GM12878 (cell line): ENCODE data around the gene CASS4. TPM values are rescaled to one million over a fixed set of nuclear protein-coding genes. Genes with fewer than 3 reads are reported as not detected.

Experiments used
- ATAC-seq: fragments of 200-7000 bp; cut with Tn5 transposase; 3 replicates; pipeline ENCODE4 v1.9.1; 2020; ENCODE audit warnings: mild to moderate bottlenecking, moderate library complexity
- BruUV-seq: library from RNA; stranded (reverse); fragments of 400-500 nt; replicated peaks from 2 replicates; lab custom pipeline; 2021; lab: Mats Ljungman, UMichigan
- CTCF ChIA-PET: fragments of 300-600 bp; sonication (Branson Sonifier 250); formaldehyde crosslinking; extraction: SDS; loops from one replicate; lab custom pipeline; 2021; ENCODE audit warnings: inconsistent platforms; lab: Yijun Ruan, JAX
- POLR2A ChIA-PET: fragments of 350-600 bp; formaldehyde crosslinking; extraction: SDS; loops from one replicate; lab custom pipeline; 2021; ENCODE audit warnings: inconsistent platforms; lab: Charles Lee
- RAD21 ChIA-PET: fragments of 300-600 bp; sonication (Branson Sonifier 250); formaldehyde crosslinking; loops from one replicate; lab custom pipeline; 2023; ENCODE audit warnings: antibody characterized with exemption; ENCODE audit not compliant: unreplicated experiment; lab: Charles Lee
- SMC1A ChIA-PET: fragments of 300-600 bp; sonication (Branson Sonifier 250); formaldehyde crosslinking; loops from one replicate; lab custom pipeline; 2023; ENCODE audit not compliant: unreplicated experiment, uncharacterized antibody; lab: Charles Lee
- DNase-seq: peaks from one replicate; pipeline ENCODE4 v3.0.0-alpha.2; 2011; ENCODE audit warnings: low read depth, low spot score
- FAIRE-seq: peaks from 3 replicates; lab custom pipeline; 2011; peaks lifted over from hg19 to GRCh38; lab: Jason Lieb, UNC
- H2AFZ ChIP-seq: 2 replicates; pipeline ENCODE4 v1.6.0; 2011; ENCODE audit warnings: low read depth, low read length, control low read depth; ENCODE audit not compliant: control insufficient read depth
- H3K27ac ChIP-seq: 2 replicates; pipeline ENCODE4 v1.5.1; 2011; ENCODE audit warnings: control low read depth; ENCODE audit not compliant: control insufficient read depth, insufficient read depth
- H3K27me3 ChIP-seq, 2 experiments: replicated peaks in 1 of 2; 2 replicates each; pipeline versions ENCODE4 v1.6.0 to v1.6.1; 2011; ENCODE audit warnings: low read length in 1 of 2; ENCODE audit not compliant: control insufficient read depth in 2 of 2, insufficient read depth in 2 of 2
- H3K36me3 ChIP-seq, 2 experiments: 2 replicates each; pipeline ENCODE4 v1.5.1; 2011; ENCODE audit warnings: low read length in 1 of 2; ENCODE audit not compliant: control insufficient read depth in 2 of 2, insufficient read depth in 2 of 2
- H3K4me1 ChIP-seq: 2 replicates; pipeline ENCODE4 v1.6.1; 2011; ENCODE audit warnings: mild to moderate bottlenecking, low read length, moderate library complexity, mixed read lengths; ENCODE audit not compliant: control insufficient read depth, insufficient read depth
- H3K4me2 ChIP-seq: 2 replicates; pipeline ENCODE4 v1.6.0; 2011; ENCODE audit warnings: control low read depth; ENCODE audit not compliant: control insufficient read depth, insufficient read depth
- H3K4me3 ChIP-seq: fragments of 200-600 bp; sonication (generic); 2 replicates; pipeline ENCODE4 v1.5.1; 2016
- H3K79me2 ChIP-seq: 2 replicates; pipeline ENCODE4 v1.6.0; 2011; ENCODE audit warnings: low read length; ENCODE audit not compliant: control insufficient read depth, insufficient read depth
- H3K9ac ChIP-seq: 2 replicates; pipeline ENCODE4 v1.8.0; 2011; ENCODE audit warnings: low read length, control low read depth, mixed read lengths; ENCODE audit not compliant: control insufficient read depth, insufficient read depth
- H3K9me3 ChIP-seq: replicated peaks from 3 replicates; pipeline ENCODE4 v1.5.1; 2011; ENCODE audit warnings: mild to moderate bottlenecking, low read length; ENCODE audit not compliant: control insufficient read depth, insufficient read depth
- H4K20me1 ChIP-seq: 2 replicates; pipeline ENCODE4 v1.6.0; 2011; ENCODE audit not compliant: control insufficient read depth, insufficient read depth
- CBX3 ChIP-seq: fragments of 200-600 bp; sonication (generic); IDR thresholded peaks from 2 replicates; pipeline ENCODE4 v1.6.1; 2016; ENCODE audit warnings: low read depth, borderline replicate concordance
- CHD2 ChIP-seq: IDR thresholded peaks from 2 replicates; pipeline ENCODE4 v1.6.1; 2011; ENCODE audit warnings: low read depth, low read length, improper control_type of control experiment, borderline replicate concordance
- NFIC ChIP-seq: IDR thresholded peaks from 2 replicates; pipeline ENCODE4 v1.6.1; 2012; ENCODE audit warnings: low read depth, mild to moderate bottlenecking, inconsistent platforms, low read length, moderate library complexity
- NR2F1 ChIP-seq: fragments of 450-650 bp; conservative IDR thresholded peaks from 2 replicates; pipeline ENCODE4 v1.6.1; 2017; ENCODE audit warnings: mild to moderate bottlenecking
- POLR2AphosphoS2 ChIP-seq: IDR thresholded peaks from 2 replicates; pipeline ENCODE4 v1.6.1; 2011; ENCODE audit warnings: low read depth, mild to moderate bottlenecking, low read length, improper control_type of control experiment, moderate library complexity
- RAD21 ChIP-seq: IDR thresholded peaks from 2 replicates; pipeline ENCODE4 v1.6.1; 2011; ENCODE audit warnings: mild to moderate bottlenecking, low read depth, low read length, moderate library complexity; ENCODE audit not compliant: insufficient read depth
- WGBS: methylation state at CpG from one replicate; pipeline ENCODE4 v1.1.6; 2016; ENCODE audit warnings: low lambda C conversion rate; ENCODE audit not compliant: insufficient replicate concordance, insufficient coverage; ENCODE audit errors: missing lambda C conversion rate; 5-methylcytosine and 5-hydroxymethylcytosine counted together
- in situ Hi-C: fragments of 300-500 bp; cut with MboI; formaldehyde crosslinking; loops from 9 replicates; pipeline ENCODE4 v1.14.3; 2018; ENCODE audit warnings: mixed read lengths
- intact Hi-C: fragments of 100-400 bp; cut with micrococcal nuclease; formaldehyde crosslinking; loops from one replicate; pipeline ENCODE4 v1.14.2; 2022; ENCODE audit not compliant: unreplicated experiment
- polyA plus RNA-seq, 11 experiments: library from polyadenylated mRNA; depleted of rRNA in 4 of 11; unstranded in 6 of 11; stranded (reverse) in 5 of 11; fragments of >200 nt; fragmentation: Nextera tagmentation in 4 of 11; fragmentation: Illumina TruSeq in 1 of 11; extraction: Ambion mirVana in 4 of 11; extraction: Trizol in 1 of 11; gene quantifications; 1 replicate in 1 of 11; 2 replicates in 10 of 11; pipeline versions ENCODE4 v1.2.1 to v1.2.3, GENCODE V29; 2011 to 2016; ENCODE audit warnings: inconsistent platforms in 2 of 11, missing spikeins in 2 of 11, low read depth in 1 of 11
- total RNA-seq, 4 experiments: library from RNA; depleted of rRNA in 3 of 4; stranded (reverse); fragments of >200 nt in 3 of 4; fragmentation: Illumina TruSeq in 1 of 4; extraction: Trizol in 1 of 4; gene quantifications; 2 replicates each; pipeline versions ENCODE4 v1.2.1 to v1.2.3, GENCODE V29; 2013 to 2021
- TF ChIP-seq, protein P1 (sequence below): IDR thresholded peaks from 2 replicates; pipeline ENCODE4 v1.6.1; 2012; ENCODE audit warnings: low read depth, low read length, improper control_type of control experiment
- TF ChIP-seq, protein P2 (sequence below): fragments of 450-650 bp; IDR thresholded peaks from 2 replicates; pipeline ENCODE4 v1.6.1; 2018; ENCODE audit warnings: borderline replicate concordance, mild to moderate bottlenecking; ENCODE audit not compliant: partially characterized antibody

CASS4 gene
- total and polyA plus RNA-seq, 10 of the 15 experiments (the other 5 are each of a cell fraction or from before 2014, with no cell fraction given) = 0.04 to 0.24 (median 0.11) TPM; not detected in 1

DNA sequence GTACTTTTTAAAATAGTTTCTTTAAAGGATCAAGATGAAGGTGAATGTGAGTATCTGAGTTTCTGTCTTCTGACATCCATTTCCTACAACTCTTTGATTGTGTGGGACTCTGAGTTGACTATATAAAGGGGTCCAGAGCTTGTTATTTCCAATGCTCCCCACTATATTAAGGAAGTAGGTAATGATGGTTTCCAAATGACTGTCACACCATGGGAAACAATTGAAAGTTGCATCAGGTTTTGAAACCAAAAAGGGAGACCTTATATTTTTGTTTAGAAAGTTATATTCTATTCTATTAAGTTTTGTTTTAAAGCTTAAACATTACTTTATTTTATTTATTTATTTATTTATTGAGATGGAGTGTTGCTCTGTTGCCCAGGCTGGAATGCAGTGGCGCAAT lies 11.2 kb downstream of the CASS4 start:
- Histone ChIP-seq H3K4me1 (peaks cover 4% of the 10 kb centered on the region), H3K27me3 (no peaks in the 10 kb centered on the region), H3K4me2 (no peak overlapping the region), H3K27ac (no peak overlapping the region), H3K9me3 (no peaks in the 10 kb centered on the region), H2AFZ (no peak overlapping the region), H3K79me2 (no peaks in the 10 kb centered on the region), H3K9ac (no peak overlapping the region), H3K4me3 (no peak overlapping the region), H3K36me3 (no peaks in the 10 kb centered on the region), H4K20me1 (no peaks in the 10 kb centered on the region)
- TF ChIP-seq, protein P1, sequence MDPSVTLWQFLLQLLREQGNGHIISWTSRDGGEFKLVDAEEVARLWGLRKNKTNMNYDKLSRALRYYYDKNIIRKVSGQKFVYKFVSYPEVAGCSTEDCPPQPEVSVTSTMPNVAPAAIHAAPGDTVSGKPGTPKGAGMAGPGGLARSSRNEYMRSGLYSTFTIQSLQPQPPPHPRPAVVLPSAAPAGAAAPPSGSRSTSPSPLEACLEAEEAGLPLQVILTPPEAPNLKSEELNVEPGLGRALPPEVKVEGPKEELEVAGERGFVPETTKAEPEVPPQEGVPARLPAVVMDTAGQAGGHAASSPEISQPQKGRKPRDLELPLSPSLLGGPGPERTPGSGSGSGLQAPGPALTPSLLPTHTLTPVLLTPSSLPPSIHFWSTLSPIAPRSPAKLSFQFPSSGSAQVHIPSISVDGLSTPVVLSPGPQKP = no peak
- TF ChIP-seq POLR2AphosphoS2 (no peak), CHD2 (no peak), CBX3 (no peak), NR2F1 (no peak), RAD21 (no peak), NFIC (no peak)
- TF ChIP-seq, protein P2, sequence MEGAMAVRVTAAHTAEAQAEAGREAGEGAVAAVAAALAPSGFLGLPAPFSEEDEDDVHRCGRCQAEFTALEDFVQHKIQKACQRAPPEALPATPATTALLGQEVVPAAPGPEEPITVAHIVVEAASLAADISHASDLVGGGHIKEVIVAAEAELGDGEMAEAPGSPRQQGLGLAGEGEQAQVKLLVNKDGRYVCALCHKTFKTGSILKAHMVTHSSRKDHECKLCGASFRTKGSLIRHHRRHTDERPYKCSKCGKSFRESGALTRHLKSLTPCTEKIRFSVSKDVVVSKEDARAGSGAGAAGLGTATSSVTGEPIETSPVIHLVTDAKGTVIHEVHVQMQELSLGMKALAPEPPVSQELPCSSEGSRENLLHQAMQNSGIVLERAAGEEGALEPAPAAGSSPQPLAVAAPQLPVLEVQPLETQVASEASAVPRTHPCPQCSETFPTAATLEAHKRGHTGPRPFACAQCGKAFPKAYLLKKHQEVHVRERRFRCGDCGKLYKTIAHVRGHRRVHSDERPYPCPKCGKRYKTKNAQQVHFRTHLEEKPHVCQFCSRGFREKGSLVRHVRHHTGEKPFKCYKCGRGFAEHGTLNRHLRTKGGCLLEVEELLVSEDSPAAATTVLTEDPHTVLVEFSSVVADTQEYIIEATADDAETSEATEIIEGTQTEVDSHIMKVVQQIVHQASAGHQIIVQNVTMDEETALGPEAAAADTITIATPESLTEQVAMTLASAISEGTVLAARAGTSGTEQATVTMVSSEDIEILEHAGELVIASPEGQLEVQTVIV = no peak
- 100% methylated on average over 1 of the region's 1 CpG for WGBS
- ChIA-PET RAD21 (no interaction called here), POLR2A (no interaction called here), CTCF (interaction anchor here (1.5 kb wide), 1 partner anchor 10 kb away, joined by 6 read pairs; the partner anchor contains the start of gene CASS4), SMC1A (interaction anchor here (1.0 to 1.8 kb wide), 6 partner anchors 9 to 68 kb away, joined by 3 to 5 read pairs (median 4); partner anchors contain the start of gene CASS4)
- BruUV-seq = no TSS peak
- in situ Hi-C loops = no loop called here
- ATAC-seq = no peak
- DNase-seq = no peak
- intact Hi-C loops = no loop called here
- FAIRE-seq = no peak
